EH (cell line): ENCODE data around the gene ENTPD6.

ENCODE experiments used
- DNase-seq: peaks from one replicate; pipeline ENCODE4 v3.0.0-alpha.2; 2015; ENCODE audit warnings: low read depth

Gene ENTPD6

DNA sequence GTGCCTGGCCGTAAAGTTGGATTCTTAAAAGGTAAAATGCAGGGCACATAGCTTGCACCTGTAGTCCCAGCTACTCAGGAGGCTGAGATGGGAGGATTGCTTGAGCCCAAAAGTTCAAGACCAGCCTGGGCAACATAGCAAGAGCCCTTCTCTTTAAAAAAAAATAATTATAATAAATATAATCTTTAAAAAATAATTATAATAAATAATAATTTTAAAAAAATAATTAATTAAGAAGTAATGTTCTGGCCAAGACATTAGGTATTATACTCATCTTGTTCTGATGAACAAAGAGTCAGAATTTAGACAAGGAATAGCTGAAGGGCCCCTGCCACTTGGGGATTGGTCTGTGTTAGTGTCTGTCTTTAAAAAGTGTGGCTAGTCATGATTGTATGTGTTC lies 13.9 kb downstream of the ENTPD6 start:
- no peak for DNase-seq

DNA sequence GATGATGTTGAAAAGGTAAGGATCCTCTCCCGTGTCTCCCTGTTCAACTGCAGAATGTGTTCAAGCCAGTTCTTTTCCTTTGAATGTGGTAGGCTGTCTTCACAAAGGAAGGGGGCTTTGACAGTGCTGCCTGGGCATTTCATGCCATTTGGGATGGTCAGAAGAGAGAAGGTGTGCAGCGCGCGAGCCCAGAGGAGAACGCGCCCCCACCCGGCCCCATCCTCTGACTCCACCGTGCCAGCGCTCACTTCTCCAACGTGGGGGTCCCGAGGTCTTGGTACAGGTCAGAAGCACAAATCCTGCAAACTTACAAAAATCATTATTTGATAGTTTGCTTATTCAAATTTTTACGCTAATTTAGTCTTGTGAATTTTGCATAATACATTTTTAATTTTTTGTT lies 14.4 kb downstream of the ENTPD6 start:
- no peak for DNase-seq

DNA sequence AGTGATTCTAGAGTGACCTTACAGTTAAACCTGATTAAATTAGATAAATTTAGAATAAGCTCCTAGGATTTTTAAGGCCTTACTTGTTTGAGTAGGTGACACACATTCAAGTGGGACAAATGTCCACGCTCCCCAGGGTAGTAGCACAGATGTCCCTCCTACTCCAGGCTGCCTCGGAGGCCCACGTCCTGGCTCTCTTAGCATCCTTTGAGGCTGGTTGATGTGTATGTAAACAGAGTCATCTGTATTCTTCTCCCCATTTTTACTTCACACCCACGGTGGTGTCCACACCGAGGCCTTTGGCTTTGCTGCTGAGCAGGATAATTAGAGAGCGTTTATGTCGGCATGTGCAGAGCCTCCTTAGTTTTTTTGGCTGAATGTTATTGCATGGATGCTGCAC lies 15.8 kb downstream of the ENTPD6 start:
- no peak for DNase-seq

DNA sequence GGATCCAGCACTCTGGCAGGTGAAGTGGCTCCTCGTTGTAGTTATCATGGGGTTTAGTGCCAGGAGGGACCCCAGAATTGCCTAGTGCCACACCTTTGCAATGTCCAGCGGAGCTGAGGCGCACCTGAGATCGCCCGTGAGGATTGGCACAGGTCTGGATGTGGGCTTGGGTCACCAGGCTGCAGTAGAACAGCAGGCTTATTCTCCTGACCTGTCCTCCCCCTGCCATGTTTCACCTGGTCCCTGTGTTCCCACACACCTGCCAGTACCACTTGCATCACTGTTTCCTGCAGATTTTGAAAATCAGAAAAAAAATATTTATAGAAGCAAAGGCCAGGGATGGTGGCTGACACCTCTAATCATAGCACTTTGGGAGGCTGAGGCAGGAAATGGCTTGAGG lies 16.7 kb downstream of the ENTPD6 start:
- DNase-seq: no peak

DNA sequence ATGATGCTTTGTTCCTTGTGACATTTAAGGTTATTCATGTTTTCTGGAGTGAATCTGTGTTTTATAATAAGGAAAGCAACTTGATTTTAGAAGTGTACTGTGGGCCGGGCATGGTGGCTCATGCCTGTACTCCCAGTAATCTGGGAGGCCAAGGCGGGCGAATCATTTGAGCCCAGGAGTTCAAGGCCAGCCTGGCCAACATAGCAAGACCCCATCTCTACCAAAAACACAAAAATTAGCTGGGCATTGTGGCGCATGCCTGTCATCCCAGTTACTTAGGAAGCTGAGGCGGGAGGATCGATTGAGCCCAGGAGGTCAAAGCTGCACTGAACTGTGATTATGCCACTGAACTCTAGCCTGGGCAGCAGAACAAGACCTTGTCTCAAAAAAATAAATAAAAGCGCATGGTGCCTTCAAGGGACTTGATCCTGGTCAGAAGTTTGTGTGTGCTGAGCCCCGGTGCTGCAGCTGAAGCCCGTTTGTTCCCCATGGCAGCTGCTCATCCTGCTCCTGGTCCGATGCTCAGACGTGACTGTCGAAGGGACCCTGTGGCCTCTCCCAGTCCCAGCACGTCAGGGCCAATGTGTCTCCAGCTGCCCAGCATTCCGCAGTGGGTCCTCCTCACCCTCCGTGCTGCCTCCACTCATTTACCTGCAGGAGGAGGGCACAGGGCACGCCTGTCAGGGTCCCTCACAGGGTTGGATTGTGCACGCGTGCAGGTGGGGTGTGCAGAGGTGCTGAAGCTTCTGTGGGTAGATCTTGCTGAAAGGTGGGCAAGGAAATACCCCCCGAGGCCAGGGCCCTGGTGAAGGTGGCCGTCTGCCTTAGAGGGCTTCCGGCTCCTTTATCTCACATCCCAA lies 18.3 kb downstream of the ENTPD6 start:
- DNase-seq: no peak

DNA sequence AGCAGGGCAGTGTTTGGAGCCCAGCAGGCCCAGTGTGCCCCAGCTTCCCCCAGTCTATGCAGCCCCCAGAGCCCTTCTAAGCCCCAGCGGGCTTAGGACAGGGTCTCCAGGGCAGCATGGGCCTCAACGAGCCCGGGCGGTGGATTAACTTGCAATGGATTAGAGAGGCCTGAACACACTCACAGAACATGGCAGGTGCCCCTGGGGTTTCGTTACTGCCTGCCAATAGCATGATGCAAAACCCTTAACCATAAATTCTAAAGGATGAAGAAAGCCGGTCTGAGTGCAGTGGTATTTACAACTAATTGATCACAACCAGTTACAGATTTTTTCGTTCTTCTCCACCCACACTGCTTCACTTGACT lies 18.9 kb downstream of the ENTPD6 start:
- DNase-seq: no peak

DNA sequence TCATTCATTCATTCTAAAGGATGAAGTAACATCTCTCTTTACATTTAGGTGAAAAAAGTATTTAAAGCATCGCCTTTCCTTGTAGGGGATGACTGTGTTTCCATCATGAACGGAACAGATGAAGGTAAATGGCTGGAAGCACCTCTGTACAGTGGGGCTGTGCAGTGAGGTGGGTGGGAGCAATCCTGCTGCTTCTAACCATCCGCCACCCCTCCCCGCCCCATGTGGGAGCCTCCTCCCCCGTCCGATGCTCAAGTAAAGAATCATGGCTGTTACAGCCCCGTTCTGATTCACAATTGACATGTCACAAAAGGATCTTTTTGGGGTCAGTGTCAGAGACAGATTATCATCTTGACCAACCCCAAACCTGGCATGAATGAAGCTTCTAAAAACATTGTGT lies 19.3 kb downstream of the ENTPD6 start:
- DNase-seq: no peak

DNA sequence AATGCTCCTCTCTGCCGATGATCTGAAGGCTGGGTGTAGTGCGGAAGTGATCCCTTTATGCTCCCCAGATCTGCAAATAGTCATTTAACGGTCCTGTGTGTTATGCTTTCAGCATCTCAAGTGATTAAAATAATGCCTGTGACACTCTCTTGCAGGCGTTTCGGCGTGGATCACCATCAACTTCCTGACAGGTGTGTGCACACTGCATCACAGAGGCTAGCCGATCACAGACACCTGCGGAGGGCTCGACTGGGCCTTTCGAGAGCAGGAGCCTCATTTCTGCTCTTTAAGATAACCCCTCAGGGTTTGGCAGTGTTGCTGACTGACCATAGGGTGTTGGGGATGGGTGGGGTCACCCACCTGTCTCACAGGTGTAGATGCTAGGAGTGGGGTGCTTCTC lies 20.0 kb downstream of the ENTPD6 start:
- DNase-seq: no peak

DNA sequence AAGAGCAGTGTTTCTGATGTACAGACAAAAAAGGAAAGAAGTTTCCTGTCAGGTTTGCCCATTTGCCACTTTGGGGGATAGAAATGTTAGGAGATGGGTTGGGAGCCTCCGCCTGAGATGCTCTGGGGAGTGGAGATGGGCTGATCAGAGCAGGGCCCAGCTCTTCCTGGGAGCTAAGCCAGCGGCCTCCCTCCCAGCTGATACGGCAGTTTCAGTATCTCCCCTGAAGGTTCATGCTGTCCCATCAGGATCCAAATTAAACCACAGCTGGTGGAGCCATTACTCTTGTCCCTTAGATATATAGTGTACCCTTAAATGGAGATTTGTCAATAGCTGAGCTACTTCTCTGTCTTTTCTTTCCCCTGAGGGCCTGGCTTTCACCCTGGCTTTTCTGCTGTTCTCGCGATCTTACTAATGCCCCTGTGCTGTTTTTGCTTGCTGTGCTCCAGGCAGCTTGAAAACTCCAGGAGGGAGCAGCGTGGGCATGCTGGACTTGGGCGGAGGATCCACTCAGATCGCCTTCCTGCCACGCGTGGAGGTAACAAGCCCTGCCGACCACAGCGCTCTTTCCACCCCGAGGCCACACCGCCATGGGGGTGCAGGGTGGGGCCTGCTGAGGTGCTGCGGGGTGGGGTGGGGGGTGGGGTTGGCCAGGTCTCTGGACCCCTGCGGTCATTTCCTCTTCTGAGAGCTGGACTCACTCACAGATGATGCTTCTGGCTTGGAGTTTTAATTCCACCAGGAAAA lies 20.9 kb downstream of the ENTPD6 start:
- DNase-seq: no peak

DNA sequence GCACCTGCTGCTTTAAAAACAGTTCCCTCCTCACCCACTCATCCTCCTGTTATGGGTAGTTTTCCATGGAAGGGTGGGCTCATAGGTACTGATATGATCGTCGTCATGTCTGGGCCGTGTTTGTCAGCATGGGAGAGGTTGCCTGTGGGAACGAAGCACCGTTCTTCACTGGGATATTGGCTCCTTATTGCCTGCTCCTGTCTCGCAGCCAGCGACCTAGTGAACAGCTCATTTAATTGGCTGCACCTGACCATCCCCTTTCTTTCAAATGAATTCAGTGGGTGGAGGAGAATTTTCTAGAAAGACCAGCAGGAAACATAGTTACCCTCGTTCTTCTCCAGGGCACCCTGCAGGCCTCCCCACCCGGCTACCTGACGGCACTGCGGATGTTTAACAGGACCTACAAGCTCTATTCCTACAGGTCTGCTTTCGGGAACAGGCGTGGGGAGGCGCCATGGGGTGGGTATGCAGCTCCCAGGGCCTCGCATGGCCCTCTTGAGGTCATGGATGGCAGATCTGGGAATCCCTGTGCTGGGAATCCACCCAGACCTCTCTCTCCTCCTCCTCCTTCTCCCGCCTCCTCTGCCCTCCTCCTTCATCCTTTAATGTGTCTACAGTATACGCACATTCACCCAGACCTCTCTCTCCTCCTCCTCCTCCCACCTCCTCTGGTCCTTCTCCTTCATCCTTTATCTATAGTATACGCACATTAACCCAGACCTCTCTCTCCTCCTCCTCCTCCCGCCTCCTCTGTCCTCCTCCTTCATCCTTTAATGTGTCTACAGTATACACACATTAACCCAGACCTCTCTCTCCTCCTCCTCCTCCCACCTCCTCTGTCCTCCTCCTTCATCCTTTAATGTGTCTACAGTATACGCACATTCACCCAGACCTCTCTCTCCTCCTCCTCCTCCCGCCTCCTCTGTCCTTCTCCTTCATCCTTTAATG lies 21.9 kb downstream of the ENTPD6 start:
- no peak for DNase-seq

DNA sequence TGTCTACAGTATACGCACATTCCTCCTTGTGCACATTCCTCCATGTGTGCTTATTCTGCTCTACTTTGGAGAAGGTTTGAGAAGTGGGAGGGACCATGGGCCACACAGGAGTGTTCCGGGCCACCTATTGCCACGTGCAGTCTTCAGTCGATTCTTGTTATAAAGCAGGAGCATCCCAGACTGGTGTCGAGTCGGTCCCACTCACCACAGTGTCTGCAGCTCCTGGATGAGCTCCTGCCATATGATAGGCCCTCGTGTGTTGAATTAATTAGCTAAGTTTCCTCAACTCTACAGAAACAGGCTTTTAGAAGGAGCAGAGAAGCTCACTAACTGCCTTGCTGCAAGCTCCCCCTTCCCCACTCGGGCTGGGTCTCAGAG lies 22.6 kb downstream of the ENTPD6 start:
- no peak for DNase-seq

DNA sequence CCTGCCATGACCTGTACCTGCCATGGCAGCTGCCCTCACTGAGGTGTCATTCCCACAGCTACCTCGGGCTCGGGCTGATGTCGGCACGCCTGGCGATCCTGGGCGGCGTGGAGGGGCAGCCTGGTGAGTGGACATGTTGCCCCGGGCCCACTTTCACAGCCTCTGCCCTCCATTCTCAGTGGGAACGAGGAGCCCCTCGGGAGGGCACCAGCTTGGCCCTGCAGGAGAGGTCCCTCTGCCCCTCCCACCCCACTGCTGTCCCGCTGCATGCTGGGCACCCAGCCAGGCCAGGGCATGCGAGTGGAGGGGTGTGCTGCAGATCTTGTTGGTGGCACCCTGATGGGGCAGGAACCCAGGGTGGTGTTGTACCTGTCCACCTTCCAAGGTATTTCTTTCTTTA lies 23.0 kb downstream of the ENTPD6 start:
- no peak for DNase-seq

DNA sequence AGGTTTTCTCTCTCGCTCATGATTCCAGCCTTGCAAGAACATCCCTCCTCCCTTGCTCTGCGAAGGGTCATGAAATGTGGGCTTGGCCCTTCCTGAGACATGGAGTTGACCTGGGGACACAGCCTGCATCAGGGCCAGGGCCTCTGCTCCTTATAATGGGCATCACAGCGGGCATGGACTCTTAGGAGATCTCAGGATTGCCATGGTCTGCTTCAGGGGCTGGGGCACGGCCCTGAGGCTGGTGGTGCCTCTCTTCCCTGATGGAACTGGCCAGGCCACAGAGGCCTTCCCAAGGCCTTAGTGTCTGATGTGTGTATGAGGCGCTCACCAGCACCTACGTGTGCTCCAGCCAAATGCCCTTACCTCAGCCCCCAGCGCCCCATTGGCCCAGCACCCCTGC lies 23.9 kb downstream of the ENTPD6 start:
- DNase-seq: no peak

DNA sequence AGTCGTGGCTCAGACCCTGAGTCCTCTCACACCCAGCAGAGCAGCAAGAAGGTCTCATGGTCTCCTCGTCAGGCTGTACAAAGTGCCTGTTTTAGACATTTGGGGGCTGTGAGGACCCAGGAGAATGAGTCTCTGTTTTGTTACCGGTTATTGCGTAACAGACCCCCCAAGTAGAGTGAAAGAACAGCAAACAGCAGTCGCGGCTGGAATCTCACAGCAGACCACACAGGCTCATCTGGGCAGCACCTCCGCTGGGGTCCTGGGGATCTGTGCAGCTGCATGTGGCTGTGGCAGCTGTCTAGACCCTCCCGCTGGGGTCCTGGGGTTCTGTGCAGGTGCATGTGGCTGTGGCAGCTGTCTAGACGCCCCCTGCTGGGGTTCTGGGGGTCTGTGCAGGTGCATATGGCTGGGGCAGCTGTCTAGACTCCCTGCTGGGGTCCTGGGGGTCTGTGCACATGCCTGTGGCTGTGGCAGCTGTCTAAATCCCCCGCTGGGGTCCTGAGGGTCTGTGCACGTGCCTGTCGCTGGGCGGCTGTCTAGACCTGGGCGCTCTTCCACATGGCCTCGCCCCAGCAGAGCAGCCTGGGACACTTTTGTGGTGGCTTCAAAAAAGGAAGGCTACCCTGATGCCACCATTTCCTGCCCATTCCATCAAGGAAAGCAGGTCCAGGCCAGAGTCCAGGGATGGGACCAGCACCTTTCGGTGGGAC lies 24.7 kb downstream of the ENTPD6 start:
- peak; percentile 1 for DNase-seq

DNA sequence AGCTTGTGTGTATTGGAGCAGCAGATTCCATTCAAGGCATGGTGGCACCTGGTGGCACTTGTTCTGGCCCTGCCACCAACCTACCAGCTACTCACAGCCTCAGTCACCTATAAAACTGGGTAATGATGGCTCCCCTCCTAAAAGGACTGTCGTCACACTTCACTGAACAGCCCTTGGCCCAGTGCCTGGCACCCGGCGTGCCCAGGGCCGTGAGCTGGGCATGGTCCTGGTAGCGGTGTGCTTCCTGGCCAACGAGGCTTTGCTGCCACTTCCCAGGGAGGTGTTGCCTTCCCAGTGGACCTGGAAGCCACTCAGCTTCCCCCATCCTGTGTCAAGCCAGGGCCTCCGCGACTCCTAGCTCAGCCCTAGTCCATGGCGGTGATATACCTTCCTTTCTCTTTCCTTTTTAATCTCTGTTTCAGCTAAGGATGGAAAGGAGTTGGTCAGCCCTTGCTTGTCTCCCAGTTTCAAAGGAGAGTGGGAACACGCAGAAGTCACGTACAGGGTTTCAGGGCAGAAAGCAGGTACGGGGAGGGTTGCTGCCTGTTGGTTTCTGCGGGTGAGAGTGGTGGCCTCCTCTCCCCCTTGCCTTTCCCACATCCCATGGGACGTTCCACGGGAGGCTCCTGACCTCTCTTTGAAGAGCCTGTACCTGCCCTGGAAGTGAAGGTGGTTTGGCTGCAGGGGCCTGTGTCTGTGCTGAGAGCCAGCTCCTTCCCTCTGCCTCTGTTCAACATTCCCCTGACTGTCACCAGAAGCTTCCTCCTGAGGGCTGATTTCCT lies 25.5 kb downstream of the ENTPD6 start:
- no peak for DNase-seq

DNA sequence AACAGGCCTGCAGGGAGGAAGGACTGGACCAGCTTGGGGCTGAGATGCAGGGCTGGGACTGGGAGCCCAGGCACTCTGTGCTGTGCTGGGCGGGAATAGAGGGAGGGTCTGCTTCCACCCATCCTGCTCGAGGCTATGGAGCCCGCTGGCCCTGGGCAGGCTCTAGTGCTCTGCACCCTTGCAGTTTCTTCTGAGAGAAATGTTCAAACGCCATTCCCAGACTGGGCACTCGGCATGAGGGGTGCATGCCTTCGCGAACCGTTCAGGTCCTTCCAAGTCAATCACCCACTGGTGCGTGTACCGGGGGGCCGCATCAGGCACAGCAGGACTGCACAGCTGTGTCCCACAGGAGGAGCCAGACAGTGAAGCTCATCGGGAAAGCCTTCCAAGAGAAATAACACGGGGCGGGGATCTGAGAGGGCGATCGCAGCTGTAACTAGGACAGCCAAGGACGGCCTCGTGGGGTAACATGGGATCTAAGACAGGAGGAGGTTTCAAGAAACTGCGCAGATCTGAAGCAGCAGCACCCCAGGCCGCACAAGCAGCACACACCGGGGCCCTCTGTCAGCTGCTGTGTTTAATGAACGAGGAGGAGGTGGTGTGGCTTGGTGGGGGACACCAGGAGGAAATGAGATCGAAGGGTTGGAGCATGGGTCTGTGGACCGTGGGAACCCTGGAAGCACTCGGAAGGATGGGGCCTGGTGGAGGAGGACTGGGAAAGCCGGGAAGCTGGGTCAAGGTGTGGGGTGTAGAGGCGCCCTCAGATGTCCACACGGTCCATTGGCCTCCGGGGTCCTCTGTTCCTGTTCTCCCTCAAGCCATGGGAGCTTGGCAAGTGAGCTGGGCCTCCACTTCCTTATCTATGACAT lies 26.3 kb downstream of the ENTPD6 start:
- no peak for DNase-seq

DNA sequence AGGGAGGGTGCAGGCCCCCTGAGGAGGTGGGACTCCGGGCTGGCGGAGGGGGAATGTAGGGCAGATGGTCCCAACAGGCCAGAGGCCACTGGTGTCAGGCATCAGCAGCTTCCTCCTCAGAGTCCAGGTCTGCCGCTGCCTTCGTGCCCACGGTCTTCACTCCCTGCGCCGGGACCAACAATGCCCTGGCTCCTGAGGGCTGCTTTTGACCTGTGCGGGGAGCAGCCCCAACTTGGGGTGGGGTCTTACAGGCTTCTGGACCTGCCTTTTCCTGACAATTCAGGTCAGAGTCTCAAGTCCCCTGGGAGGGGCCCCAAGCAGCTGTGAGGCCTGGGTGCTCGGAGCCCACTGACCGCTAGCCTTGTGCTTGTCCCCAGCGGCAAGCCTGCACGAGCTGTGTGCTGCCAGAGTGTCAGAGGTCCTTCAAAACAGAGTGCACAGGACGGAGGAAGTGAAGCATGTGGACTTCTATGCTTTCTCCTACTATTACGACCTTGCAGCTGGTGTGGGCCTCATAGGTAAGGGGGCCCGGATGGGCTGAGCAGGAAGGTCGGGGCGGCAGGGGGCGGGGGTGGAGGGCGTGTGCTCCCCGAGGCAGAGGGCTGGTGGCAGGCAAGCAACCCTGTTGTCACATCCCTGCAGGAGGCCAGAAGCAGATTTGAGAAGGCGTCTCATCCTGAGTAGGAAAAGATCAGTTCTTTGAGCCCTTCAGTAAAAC lies 27.1 kb downstream of the ENTPD6 start:
- DNase-seq: no peak

DNA sequence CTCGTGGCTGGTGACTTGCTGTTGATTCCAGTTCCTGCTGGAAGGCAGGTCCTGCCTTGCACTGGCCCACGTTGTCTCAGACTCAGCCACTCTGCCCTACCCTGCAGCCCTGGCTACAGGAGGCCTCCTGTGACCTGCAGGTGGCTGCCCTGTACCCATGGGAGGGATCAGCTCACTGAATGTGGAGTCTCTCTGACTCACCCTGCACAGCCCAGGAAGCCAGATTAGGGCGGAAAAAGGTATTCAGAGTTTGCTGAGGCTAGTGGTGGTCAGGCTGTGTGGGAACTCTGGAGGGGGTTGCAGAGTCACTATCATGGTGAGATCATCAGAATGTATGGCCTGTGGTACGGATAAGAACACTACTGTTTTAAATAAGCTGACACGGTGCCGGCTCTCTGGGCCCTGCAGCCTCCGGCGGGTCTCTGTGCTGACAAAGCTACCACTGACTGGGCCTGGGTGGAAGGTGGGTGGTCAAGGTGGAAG lies 27.7 kb downstream of the ENTPD6 start:
- DNase-seq: peak; percentile 97
